SK-N-SH (cell line): ENCODE results near the gene TBCD.

ENCODE experiments used
- CHD2 ChIP-seq: fragments of 150-350 bp; IDR thresholded peaks from 2 replicates; pipeline ENCODE4 v1.6.1; 2018; ENCODE audit warnings: low read length; ENCODE audit not compliant: partially characterized antibody
- EP300 ChIP-seq, 2 experiments: IDR thresholded peaks; 2 replicates each; pipeline versions ENCODE4 v1.4.0 to v1.6.1; 2012; ENCODE audit warnings: borderline replicate concordance in 1 of 2, low read depth in 1 of 2, low read length in 1 of 2
- EZH2phosphoT487 ChIP-seq: fragments of 200-600 bp; sonication (generic); IDR thresholded peaks from 2 replicates; pipeline ENCODE4 v1.6.1; 2017; ENCODE audit warnings: low read depth, mixed run types, mild to moderate bottlenecking, antibody characterized with exemption, moderate library complexity, borderline replicate concordance
- FOSL2 ChIP-seq: IDR thresholded peaks from 2 replicates; pipeline ENCODE4 v1.4.0; 2012; ENCODE audit warnings: low read depth, mild to moderate bottlenecking, moderate library complexity, borderline replicate concordance
- FOXM1 ChIP-seq: IDR thresholded peaks from 2 replicates; pipeline ENCODE4 v1.4.0; 2012; ENCODE audit warnings: low read depth, mild to moderate bottlenecking
- GABPA ChIP-seq: IDR thresholded peaks from 2 replicates; pipeline ENCODE4 v1.4.0; 2012; ENCODE audit warnings: low read depth, mild to moderate bottlenecking
- POLR2AphosphoS5 ChIP-seq: IDR thresholded peaks from 2 replicates; pipeline ENCODE4 v1.6.1; 2012; ENCODE audit warnings: low read depth, low read length
- RCOR1 ChIP-seq: fragments of 150-350 bp; IDR thresholded peaks from 2 replicates; pipeline ENCODE4 v1.6.1; 2017; ENCODE audit warnings: antibody characterized with exemption, low read length
- SMC3 ChIP-seq: IDR thresholded peaks from 2 replicates; pipeline ENCODE4 v1.6.1; 2012; ENCODE audit warnings: low read depth, low read length, improper control_type of control experiment
- TAF1 ChIP-seq: IDR thresholded peaks from 2 replicates; pipeline ENCODE4 v1.6.1; 2012; ENCODE audit warnings: low read depth, mild to moderate bottlenecking, low read length, moderate library complexity, borderline replicate concordance
- TCF12 ChIP-seq: IDR thresholded peaks from 2 replicates; pipeline ENCODE4 v1.4.0; 2012
- TF ChIP-seq, protein P1 (sequence below): fragments of 200-600 bp; sonication (generic); IDR thresholded peaks from 2 replicates; pipeline ENCODE4 v1.6.1; 2017; ENCODE audit warnings: antibody characterized with exemption, mild to moderate bottlenecking, moderate library complexity
- TF ChIP-seq, protein P2 (sequence below): IDR thresholded peaks from 2 replicates; pipeline ENCODE4 v1.4.0; 2012; ENCODE audit warnings: low read depth

DNA sequence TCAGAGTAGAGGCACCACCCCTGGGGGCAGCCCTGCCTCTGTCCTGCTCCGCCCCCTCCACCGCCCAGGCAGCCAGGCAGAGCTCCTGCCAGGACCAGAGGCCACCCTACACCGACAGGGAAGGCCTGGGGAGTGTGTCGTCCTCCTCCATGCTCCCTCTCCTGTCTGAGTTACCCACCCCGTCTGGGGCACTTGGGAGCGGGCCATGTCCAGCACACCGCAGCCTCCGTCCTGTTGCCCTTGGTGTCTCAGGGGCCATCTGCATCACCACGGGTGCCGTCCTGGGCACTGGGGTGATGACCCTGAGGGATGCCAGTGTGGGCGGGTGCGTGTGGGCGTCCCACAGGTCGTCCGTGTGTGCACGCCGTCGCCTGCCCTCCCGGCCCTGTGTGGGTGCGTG is 153.3 kb downstream of the TBCD start:
- no peak for TF ChIP-seq RCOR1
- no peak for TF ChIP-seq POLR2AphosphoS5
- TF ChIP-seq, protein P1, sequence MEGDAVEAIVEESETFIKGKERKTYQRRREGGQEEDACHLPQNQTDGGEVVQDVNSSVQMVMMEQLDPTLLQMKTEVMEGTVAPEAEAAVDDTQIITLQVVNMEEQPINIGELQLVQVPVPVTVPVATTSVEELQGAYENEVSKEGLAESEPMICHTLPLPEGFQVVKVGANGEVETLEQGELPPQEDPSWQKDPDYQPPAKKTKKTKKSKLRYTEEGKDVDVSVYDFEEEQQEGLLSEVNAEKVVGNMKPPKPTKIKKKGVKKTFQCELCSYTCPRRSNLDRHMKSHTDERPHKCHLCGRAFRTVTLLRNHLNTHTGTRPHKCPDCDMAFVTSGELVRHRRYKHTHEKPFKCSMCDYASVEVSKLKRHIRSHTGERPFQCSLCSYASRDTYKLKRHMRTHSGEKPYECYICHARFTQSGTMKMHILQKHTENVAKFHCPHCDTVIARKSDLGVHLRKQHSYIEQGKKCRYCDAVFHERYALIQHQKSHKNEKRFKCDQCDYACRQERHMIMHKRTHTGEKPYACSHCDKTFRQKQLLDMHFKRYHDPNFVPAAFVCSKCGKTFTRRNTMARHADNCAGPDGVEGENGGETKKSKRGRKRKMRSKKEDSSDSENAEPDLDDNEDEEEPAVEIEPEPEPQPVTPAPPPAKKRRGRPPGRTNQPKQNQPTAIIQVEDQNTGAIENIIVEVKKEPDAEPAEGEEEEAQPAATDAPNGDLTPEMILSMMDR: no peak
- TF ChIP-seq TCF12: no peak
- no peak for TF ChIP-seq EZH2phosphoT487
- TF ChIP-seq FOXM1: no peak
- TF ChIP-seq FOSL2: no peak
- no peak for TF ChIP-seq CHD2
- TF ChIP-seq TAF1: no peak
- TF ChIP-seq SMC3: no peak
- TF ChIP-seq GABPA: no peak
- TF ChIP-seq EP300 (IDR thresholded peaks at IDR 0.05; ENCODE audit: borderline replicate concordance in 1 of 2, low read depth in 1 of 2, low read length in 1 of 2): no peak
- TF ChIP-seq, protein P2, sequence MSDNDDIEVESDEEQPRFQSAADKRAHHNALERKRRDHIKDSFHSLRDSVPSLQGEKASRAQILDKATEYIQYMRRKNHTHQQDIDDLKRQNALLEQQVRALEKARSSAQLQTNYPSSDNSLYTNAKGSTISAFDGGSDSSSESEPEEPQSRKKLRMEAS: no peak
